NCI-H2196 (cell line): ENCODE measurements around the gene PHLDB2.
A peak's percentile ranks its signal among the peaks of the same experiment; 100 is the strongest.
"Not testable (repeated sequence)": the region's sequence is repeated elsewhere in the genome, so short reads cannot be mapped to it uniquely, and the experiment has no call there.

ENCODE experiments used
- DNase-seq: peaks from one replicate; lab custom pipeline; 2025; ENCODE audit not compliant: unreplicated experiment; lab: John Stamatoyannopoulos, UW

Gene PHLDB2

DNA sequence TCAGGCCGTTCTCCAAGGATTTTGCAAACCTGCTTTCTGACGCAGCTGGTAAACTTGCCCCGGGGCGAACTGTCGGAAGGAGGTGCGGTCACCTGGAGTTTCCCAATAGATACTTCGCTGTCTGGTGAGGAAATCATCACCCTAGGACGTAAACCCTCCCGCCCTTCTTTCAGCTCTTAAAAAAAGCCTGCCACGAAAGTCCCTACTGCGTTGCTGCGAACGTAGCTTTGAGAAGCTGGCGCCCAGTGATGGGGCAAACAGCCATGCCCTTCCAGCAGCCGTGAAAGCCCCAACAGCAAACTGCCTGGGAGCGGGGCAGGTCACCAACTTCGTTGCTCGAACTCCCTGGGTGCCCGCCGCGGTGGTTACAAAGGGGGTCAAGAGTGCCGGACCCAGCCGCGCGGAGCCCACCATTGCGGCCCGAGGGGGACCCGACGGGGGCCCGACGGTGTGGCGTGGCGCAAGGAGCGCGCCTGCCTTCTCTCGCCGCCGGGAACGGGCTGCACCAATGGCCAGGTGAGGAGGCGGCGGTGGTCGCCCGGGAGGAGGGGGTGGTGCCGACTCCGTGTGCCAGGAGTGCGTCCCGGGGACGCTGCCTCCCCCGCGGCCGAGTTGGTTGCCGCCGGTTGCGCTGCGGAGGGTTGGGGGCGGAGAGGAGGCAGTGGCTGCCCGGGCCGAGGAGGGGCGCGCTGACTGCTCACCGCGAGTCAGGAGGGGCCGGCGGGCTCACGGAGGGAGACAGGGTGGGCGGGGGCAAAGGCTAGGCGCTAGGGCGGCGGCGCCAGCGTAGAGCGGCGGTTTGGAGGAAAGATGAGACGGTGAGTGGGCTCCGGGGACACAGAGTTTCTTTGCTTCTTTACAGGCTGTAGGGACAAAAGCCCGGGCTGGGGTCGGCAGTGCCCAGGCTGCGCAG is at the start of gene PHLDB2:
Gene PHLDB2 (plus strand): TSS at position 205 of the 913 bp plus-strand sequence. CDS start 24,813 bp downstream, outside the sequence.
- DNase-seq: peak; percentile 71

- DNase-seq: no peak
These were observed 48.2 kb upstream of the PHLDB2 start for GRCh38 chr3:111810909-111811308.

- no peak for DNase-seq
These were observed 47.3 kb upstream of the PHLDB2 start for GRCh38 chr3:111811811-111812210.

DNA sequence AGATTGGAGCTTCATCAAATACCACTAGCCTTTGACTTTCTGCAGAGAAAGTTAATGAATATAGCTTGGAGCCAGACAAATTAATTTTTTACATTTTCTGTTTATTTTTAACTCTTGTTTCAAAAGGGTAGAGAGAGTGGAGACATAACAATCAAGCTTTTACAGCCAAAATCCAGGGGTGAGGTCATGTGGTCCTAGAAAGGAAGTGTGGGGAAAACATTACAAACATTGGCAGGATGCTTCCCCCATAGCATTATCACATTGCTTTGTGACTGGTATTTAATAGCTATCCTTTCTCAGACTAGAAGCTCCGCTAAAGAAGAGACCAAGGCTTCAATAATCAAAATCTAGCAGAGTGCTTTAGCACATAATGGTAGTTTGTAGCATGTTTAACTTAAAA is 46.4 kb upstream of the PHLDB2 start:
- DNase-seq: no peak

GRCh38 chr3:111813441-111813840 is 45.6 kb upstream of the PHLDB2 start:
- no peak for DNase-seq

GRCh38 chr3:111813979-111814378 is 45.1 kb upstream of the PHLDB2 start:
- DNase-seq: no peak

DNA sequence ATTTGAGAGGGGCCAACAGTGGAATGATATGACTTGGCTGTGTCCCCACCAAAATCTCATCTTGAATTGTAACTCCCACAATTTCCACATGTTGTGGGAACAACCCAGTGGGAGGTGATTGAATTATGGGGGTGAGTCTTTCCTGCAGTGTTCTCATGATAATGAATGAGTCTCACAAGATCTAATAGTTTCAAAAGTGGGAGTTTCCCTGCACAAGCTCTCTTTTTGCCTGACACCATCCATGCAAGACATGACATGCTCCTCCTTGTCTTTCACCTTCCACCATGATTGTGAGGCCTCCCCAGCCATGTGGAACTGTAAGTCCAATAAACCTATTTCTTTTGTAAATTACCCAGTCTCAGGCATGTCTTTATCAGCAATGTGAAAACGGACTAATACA is 42.3 kb upstream of the PHLDB2 start:
- DNase-seq: not testable (repeated sequence)

DNA sequence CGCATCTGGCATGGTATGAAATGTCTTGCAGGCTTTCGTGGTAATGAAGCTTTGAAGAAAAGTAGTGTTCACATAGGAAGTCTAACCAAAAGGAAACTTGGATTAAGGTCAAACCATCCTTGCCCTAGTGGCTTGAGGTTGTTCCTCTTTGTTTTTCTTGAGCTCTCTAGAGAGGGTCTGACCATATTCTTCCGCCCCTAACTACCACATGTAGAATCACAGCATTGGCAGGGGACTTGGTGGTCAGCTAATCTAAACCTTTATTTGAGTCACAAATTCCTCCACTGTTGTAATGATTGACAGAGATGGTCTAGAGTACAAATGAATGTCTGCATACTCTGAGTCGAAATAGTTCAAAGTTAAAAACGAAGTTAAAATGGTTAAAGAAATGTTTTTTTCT is 39.1 kb upstream of the PHLDB2 start:
- no peak for DNase-seq

- DNase-seq: no peak
These were observed 38.4 kb upstream of the PHLDB2 start for GRCh38 chr3:111820651-111821050.

DNA sequence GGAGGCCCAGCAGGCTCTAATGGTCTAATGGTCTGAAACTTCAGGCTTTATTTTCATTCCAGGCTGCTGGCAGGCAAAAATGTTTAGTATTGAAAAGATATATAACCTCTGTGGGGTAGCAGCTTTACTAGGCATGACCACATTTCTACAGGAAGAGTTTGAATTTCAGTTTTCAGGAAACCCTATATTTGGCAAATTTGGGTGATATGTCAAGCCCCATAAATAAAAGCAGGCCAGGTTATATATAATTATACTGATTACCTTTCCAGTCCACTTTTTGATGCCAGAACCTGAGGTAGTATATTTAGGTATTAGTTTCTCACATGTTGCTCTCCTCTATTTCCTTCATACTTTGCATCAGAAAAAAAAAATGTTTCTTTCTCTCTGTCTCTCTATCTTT is 37.2 kb upstream of the PHLDB2 start:
- no peak for DNase-seq

DNA sequence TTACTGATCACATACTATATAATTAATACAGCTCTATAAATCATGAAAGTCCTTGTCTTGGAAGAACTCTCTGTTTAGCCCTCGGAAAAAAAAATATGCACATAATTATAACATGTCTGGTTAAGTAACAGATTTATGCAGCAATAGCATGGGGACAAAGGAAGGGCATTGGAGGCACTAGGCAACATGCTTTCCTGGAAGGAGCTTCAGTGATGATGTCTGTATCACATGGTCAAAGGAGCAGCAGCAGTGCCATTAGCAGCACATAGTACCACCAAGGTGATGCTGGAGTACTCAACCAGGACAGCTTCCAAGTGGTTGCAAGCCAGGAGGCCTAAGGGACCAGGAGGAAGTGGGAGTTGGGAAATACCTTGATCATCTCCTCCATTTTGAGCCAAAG is 36.3 kb upstream of the PHLDB2 start:
- no peak for DNase-seq

- no peak for DNase-seq
These were observed 35.7 kb upstream of the PHLDB2 start for GRCh38 chr3:111823341-111823855.

DNA sequence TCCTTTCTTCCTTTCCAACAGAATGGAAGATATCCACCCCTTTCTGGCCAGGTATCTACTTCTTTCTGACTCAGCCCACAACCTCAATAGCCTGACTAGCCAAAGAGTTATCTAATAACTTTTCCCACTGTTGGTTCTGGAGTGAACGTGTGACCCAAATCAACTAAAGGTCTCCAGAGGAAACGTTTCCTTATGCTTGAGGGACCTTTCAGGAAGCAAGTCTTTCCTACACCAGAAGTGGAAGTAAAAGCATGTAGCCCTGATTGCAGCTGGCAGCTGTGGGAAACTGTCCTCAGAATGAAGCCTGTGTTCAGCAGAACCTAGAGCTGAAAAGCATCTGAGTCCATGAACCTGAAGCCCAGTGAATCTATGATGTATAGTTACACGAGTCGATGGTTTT is 34.7 kb upstream of the PHLDB2 start:
- no peak for DNase-seq

GRCh38 chr3:111827871-111828270 is 31.2 kb upstream of the PHLDB2 start:
- no peak for DNase-seq

GRCh38 chr3:111828530-111828929 is 30.5 kb upstream of the PHLDB2 start:
- DNase-seq: no peak

DNA sequence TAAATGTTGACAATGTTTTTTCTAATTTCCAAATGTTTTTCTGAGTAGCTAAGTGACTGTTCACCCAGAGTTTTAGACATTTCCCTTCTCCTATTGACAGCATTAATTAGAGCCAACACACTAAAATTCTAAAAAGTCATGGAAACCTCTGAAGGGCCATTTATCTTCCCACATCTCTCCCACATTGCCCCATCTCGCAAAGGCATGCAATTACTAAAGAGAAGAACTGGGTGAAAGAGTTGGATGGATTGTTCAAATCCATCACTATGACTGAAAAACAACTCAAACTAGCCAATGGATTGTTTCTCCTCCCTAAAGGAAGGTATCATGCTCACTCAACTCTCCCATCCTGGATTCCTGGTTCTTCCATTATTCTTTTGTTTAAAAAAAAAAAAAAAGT is 30.0 kb upstream of the PHLDB2 start:
- DNase-seq: no peak

GRCh38 chr3:111831840-111832239 is 27.2 kb upstream of the PHLDB2 start:
- DNase-seq: no peak

- DNase-seq: no peak
These were observed 22.0 kb upstream of the PHLDB2 start for GRCh38 chr3:111837112-111837511.

DNA sequence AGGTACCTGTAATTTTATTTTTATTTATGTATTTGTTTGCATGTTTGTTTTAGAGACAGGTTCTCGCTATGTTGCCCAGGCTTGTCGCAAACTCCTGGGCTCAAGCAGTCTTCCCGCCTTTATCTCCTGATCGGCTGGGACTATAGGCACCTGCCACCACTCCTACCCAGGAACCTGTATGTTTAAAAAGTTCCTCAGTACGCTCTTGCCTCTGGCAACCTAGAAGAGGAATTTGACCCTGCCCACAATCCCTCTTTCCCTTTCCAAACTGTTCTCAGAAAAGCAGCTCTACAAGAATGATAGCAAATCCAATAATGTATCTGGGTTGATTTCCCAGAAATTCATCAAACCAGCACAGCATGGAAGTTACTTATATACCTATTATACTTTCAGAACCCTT is 20.9 kb upstream of the PHLDB2 start:
- DNase-seq: no peak

DNA sequence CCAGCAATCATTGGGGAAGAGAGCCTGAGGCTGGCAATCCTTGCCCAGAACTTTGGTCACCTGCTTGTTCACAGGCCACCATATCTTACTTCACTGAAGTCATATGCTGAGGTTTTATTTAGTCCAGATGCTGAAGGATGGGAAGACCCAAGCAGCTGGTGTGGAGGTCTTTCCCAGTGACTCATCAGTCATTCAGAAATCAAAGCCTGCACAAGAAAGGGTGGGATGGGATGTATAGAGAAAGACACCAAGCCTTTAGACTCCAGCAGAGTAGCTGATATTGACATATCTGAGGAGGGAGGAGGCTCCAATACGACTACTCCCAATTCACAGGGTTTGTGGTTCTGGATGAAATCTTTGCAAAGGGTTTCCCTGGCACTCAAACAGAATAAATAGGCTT is 13.0 kb upstream of the PHLDB2 start:
- DNase-seq: no peak

GRCh38 chr3:111846717-111847116 is 12.3 kb upstream of the PHLDB2 start:
- no peak for DNase-seq

DNA sequence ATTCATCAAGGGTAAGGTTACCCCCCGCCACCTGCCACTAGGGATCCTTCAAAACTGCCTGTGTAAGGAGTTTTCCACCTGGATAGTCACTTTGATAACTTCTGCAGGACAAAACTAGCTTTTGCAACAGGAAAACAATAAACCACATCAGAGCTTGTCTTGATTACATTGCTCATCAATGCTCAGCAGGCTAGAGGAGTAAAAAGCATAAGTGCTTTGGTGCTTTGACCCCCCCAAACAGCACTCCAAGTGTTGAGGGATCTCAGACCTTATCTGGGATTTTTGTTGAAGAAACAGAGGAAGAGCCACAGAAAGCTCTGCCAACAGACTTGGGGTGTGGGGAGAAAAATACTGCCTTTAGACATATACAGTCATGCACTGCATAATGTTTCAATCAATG is 10.8 kb upstream of the PHLDB2 start:
- DNase-seq: no peak

DNA sequence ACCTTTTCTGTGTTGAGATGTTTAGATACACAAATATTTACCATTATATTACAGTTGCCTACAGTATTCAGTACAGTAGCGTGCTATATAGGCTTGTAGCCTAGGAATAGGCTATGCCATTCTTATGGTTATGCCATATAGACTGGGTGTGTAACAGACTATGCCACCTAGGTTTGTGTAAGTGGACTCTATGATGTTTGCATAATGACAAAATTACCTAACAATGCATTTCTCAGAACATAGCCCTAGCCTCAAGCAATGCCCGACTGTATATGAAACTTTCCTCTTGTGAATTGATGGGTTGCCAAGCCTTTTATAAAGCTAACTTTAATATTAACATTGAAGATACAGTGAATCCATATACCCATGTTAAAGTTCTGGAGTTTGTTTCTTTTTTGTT is 10.3 kb upstream of the PHLDB2 start:
- no peak for DNase-seq
